OCI-LY7 (cell line): Measurements from ENCODE around the gene CDR2. TPM values are rescaled to one million over a fixed set of nuclear protein-coding genes. Genes with fewer than 3 reads are reported as not detected.

Source experiments
- BruUV-seq: library from RNA; stranded (reverse); fragments of 400-500 nt; replicated peaks from 2 replicates; lab custom pipeline; 2021; lab: Mats Ljungman, UMichigan
- CTCF ChIA-PET: fragments of 300-600 bp; sonication (Branson Sonifier 250); formaldehyde crosslinking; loops from one replicate; lab custom pipeline; 2022; ENCODE audit warnings: antibody characterized with exemption; ENCODE audit not compliant: unreplicated experiment; lab: Charles Lee
- POLR2A ChIA-PET: fragments of 300-600 bp; sonication (Branson Sonifier 250); formaldehyde crosslinking; loops from one replicate; lab custom pipeline; 2022; ENCODE audit warnings: antibody characterized with exemption; lab: Charles Lee
- DNase-seq: peaks from one replicate; pipeline ENCODE4 v3.0.0-alpha.2; 2015; ENCODE audit warnings: low spot score
- H2AFZ ChIP-seq: fragments of 200-600 bp; sonication (generic), shearing (Covaris generic); 2 replicates; pipeline ENCODE4 v1.6.1; 2014; ENCODE audit warnings: mild to moderate bottlenecking, antibody characterized with exemption, low read length, moderate library complexity
- H3K27ac ChIP-seq: fragments of 200-600 bp; sonication (generic); 2 replicates; pipeline ENCODE4 v1.5.1; 2014; ENCODE audit warnings: mixed run types, low read depth, mild to moderate bottlenecking, moderate library complexity, low read length, inconsistent platforms; ENCODE audit not compliant: poor library complexity, severe bottlenecking
- H3K36me3 ChIP-seq: fragments of 200-600 bp; sonication (generic); 2 replicates; pipeline ENCODE4 v1.6.1; 2014; ENCODE audit warnings: mild to moderate bottlenecking, antibody characterized with exemption, low read length, moderate library complexity, mixed read lengths; ENCODE audit not compliant: insufficient read depth
- H3K4me1 ChIP-seq: fragments of 200-600 bp; sonication (generic); 2 replicates; pipeline ENCODE4 v1.5.1; 2014; ENCODE audit warnings: mild to moderate bottlenecking, low read length; ENCODE audit not compliant: insufficient read depth, poor library complexity, severe bottlenecking
- H3K4me2 ChIP-seq: fragments of 200-600 bp; sonication (generic); 2 replicates; pipeline ENCODE4 v1.6.1; 2014; ENCODE audit warnings: mild to moderate bottlenecking, low read length
- H3K4me3 ChIP-seq: fragments of 200-600 bp; sonication (generic); 2 replicates; pipeline ENCODE4 v1.5.1; 2014; ENCODE audit warnings: mild to moderate bottlenecking, low read depth, low read length; ENCODE audit not compliant: poor library complexity, severe bottlenecking
- H3K79me2 ChIP-seq: fragments of 200-600 bp; sonication (generic); 2 replicates; pipeline ENCODE4 v1.6.1; 2016; ENCODE audit warnings: low read depth, mild to moderate bottlenecking, low read length, moderate library complexity, mixed read lengths; ENCODE audit not compliant: insufficient read depth
- H3K9me2 ChIP-seq: fragments of 200-600 bp; sonication (generic); 2 replicates; pipeline ENCODE4 v1.6.1; 2016; ENCODE audit warnings: mild to moderate bottlenecking, low read length, mixed read lengths; ENCODE audit not compliant: insufficient read depth
- H3K9me3 ChIP-seq: fragments of 200-600 bp; sonication (generic); 2 replicates; pipeline ENCODE4 v1.6.1; 2014; ENCODE audit warnings: mild to moderate bottlenecking, mixed run types, low read length, mixed read lengths
- H4K20me1 ChIP-seq: fragments of 200-600 bp; sonication (generic); 2 replicates; pipeline ENCODE4 v1.6.1; 2014; ENCODE audit warnings: mild to moderate bottlenecking, antibody characterized with exemption, low read length, moderate library complexity, mixed read lengths; ENCODE audit not compliant: insufficient read depth
- EZH2phosphoT487 ChIP-seq: fragments of 200-600 bp; sonication (generic); IDR thresholded peaks from 2 replicates; pipeline ENCODE4 v1.6.1; 2018; ENCODE audit warnings: low read depth, borderline replicate concordance, mild to moderate bottlenecking, mixed run types, antibody characterized with exemption, low read length, moderate library complexity, mixed read lengths
- intact Hi-C: fragments of 100-400 bp; cut with micrococcal nuclease; formaldehyde crosslinking; loops from one replicate; pipeline ENCODE4 v1.10.0; 2022; ENCODE audit not compliant: unreplicated experiment
- total RNA-seq, 2 experiments: library from RNA; depleted of rRNA in 1 of 2; stranded (reverse); fragments of >200 nt in 1 of 2; shearing (Covaris generic) in 1 of 2; gene quantifications; 2 replicates each; pipeline ENCODE4 v1.2.3, GENCODE V29; 2014 to 2022
- TF ChIP-seq, protein P1 (sequence below): fragments of 200-600 bp; sonication (generic); conservative IDR thresholded peaks from 2 replicates; pipeline ENCODE4 v1.5.1; 2014; ENCODE audit warnings: mild to moderate bottlenecking, antibody characterized with exemption, low read length, moderate library complexity, mixed read lengths

CDR2 gene
- total RNA-seq, 2 experiments from 2014 or later: 33.0 to 38.3 TPM

- Histone ChIP-seq H3K9me3 (no peaks in the 10 kb centered on the region), H3K4me2 (no peak overlapping the region), H3K27ac (no peak overlapping the region), H3K79me2 (peaks cover 6% of the 10 kb centered on the region; the same call in 1 of the 2 replicates), H3K36me3 (peaks cover 95% of the 10 kb centered on the region), H3K4me3 (no peak overlapping the region), H4K20me1 (no peaks in the 10 kb centered on the region), H2AFZ (no peak overlapping the region), H3K4me1 (no peaks in the 10 kb centered on the region), H3K9me2 (no peaks in the 10 kb centered on the region)
- BruUV-seq: no TSS peak
- intact Hi-C loops: no loop called here
- ChIA-PET CTCF (no interaction called here), POLR2A (interaction anchor here (1.4 to 1.7 kb wide), 2 partner anchors 11 to 14 kb away, joined by 3 to 5 read pairs; no protein-coding TSS in a partner anchor)
- DNase-seq: no peak
- TF ChIP-seq, protein P1, sequence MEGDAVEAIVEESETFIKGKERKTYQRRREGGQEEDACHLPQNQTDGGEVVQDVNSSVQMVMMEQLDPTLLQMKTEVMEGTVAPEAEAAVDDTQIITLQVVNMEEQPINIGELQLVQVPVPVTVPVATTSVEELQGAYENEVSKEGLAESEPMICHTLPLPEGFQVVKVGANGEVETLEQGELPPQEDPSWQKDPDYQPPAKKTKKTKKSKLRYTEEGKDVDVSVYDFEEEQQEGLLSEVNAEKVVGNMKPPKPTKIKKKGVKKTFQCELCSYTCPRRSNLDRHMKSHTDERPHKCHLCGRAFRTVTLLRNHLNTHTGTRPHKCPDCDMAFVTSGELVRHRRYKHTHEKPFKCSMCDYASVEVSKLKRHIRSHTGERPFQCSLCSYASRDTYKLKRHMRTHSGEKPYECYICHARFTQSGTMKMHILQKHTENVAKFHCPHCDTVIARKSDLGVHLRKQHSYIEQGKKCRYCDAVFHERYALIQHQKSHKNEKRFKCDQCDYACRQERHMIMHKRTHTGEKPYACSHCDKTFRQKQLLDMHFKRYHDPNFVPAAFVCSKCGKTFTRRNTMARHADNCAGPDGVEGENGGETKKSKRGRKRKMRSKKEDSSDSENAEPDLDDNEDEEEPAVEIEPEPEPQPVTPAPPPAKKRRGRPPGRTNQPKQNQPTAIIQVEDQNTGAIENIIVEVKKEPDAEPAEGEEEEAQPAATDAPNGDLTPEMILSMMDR: no peak
- no peak for TF ChIP-seq EZH2phosphoT487
Observed at GRCh38 chr16:22347100-22347820, 27.2 kb downstream of the CDR2 start.

DNA sequence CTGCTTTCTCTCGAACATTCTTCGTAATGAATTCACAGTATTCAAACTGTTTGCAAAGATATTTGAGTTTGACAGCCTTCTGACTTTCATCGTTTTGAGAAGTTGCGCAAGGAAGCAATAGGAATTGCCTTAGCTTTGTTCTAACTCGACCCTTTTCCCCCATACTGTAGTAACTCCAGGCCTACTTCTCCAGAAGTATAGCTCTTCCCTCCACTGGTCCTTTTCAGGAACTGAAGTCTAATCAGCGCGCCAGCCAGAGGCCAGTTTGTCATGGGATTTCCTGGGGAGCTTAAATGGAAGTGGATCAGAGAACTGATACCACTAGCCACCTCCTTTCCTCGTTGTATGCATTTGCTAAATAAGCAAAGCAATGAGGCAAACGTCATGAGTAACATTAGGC lies 27.9 kb downstream of the CDR2 start:
- BruUV-seq: no TSS peak
- Histone ChIP-seq H3K27ac (no peak overlapping the region), H4K20me1 (no peaks in the 10 kb centered on the region), H3K4me1 (no peaks in the 10 kb centered on the region), H3K4me3 (no peak overlapping the region), H3K36me3 (peaks cover 93% of the 10 kb centered on the region), H3K9me2 (no peaks in the 10 kb centered on the region), H3K4me2 (no peak overlapping the region), H3K9me3 (no peaks in the 10 kb centered on the region), H3K79me2 (peaks cover 3% of the 10 kb centered on the region; the same call in 1 of the 2 replicates), H2AFZ (no peak overlapping the region)
- ChIA-PET POLR2A (interaction anchor here (1.4 to 1.7 kb wide), 3 partner anchors 9 to 15 kb away, joined by 3 to 6 read pairs (median 5); no protein-coding TSS in a partner anchor), CTCF (no interaction called here)
- TF ChIP-seq, protein P1: no peak
- no peak for TF ChIP-seq EZH2phosphoT487
- DNase-seq: no peak
- intact Hi-C loops: no loop called here

GRCh38 chr16:22342082-22342481 lies 32.3 kb downstream of the CDR2 start:
- no peak overlapping the region for H2AFZ ChIP-seq
- no peaks in the 10 kb centered on the region for H3K9me2 ChIP-seq
- no peaks in the 10 kb centered on the region for H4K20me1 ChIP-seq
- TF ChIP-seq, protein P1: no peak
- TF ChIP-seq EZH2phosphoT487: no peak
- no peaks in the 10 kb centered on the region for H3K79me2 ChIP-seq
- no peak overlapping the region for H3K4me2 ChIP-seq
- DNase-seq: no peak
- intact Hi-C loops: no loop called here
- H3K4me3 ChIP-seq: no peak overlapping the region
- H3K4me1 ChIP-seq: no peaks in the 10 kb centered on the region
- peaks cover 64% of the 10 kb centered on the region for H3K36me3 ChIP-seq
- ChIA-PET CTCF (no interaction called here), POLR2A (no interaction called here)
- H3K9me3 ChIP-seq: peaks cover 13% of the 10 kb centered on the region
- H3K27ac ChIP-seq: no peak overlapping the region
- no TSS peak for BruUV-seq
